Fibroblast of skin of back (primary cell): ENCODE measurements around the gene RASGRF1.

Experiments
- DNase-seq: peaks from one replicate; pipeline ENCODE4 v3.0.0-alpha.2; 2013

Gene RASGRF1

DNA sequence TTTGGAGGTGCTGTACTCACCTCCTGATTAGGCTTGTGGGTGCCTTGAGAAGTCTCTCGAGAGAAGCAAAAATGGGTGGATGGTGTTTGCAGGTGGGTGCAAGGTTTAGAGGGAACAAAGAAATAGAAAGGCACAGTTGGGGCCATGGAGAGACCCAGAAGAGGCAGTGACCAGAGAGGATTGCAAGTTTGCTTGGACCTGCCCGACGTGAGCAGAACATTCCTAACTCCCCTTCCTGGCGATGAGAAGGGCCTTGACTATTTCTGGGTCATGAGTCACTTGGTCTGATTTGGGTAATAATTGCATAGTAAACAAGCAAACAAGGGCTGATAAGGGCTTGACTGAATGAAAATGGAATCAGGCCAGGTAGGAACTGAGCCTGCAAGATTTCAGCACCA is 138.7 kb downstream of the RASGRF1 start:
- DNase-seq = no peak

DNA sequence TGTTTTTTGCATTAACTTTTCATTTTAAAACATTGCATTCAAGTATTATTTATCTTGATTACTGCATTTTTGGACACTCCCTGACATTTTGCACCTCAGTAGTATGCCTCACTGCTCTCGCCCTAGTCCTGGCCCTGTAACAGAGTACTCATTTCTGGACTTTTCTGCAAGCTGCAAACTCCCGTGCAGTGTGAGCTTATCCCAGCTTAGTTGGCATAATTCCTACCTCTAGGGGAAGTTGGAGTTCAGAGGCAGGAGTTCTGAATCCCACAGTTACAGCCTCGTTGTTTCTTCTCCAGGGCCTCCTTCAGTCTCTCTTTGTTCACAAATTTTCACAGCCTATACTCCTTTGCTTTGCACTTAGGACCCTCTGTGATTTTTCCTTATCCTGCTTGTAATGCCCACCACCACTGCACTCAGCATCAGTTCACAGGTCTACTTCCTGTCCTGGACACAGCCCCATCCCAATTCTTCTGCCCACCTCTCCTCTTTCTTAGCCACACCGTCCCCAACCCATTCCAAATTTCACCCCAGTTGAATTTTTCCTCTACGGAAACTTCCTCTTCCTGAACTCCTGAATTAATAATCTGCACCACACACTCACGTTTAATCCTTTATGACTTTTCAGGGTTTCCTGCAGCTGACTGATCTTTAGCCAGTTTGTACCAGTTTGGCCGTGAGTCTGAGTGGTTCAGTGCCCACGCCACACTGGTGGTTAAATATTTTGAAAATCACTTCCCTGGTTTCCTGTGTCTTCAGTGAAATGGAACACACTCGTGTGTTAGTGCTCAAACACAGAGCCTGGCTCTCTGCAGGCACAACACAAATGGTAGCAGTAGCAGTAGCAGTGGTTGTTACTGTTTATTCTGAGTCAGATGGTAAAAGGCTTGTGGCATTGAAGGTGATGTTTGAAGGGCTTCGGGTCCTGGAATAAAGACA is 139.4 kb downstream of the RASGRF1 start:
- DNase-seq = no peak

DNA sequence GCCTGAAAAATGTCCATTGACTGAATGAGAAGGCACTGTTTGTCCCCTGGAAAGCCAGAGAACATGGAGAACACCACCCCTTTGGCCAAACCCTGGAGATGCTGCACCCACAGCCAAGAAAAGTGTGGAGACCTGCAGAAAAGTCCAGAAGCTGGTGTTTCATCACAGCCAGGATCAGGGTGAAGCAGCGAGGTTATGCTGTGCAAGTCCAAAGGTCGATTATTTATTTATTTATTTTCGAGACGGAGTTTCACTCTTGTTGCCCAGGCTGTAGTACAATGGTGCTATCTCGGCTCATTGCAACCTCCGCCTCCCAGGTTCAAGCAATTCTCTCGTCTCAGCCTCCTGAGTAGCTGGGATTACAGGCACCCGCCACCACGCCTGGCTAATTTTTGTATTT is 140.2 kb downstream of the RASGRF1 start:
- no peak for DNase-seq

DNA sequence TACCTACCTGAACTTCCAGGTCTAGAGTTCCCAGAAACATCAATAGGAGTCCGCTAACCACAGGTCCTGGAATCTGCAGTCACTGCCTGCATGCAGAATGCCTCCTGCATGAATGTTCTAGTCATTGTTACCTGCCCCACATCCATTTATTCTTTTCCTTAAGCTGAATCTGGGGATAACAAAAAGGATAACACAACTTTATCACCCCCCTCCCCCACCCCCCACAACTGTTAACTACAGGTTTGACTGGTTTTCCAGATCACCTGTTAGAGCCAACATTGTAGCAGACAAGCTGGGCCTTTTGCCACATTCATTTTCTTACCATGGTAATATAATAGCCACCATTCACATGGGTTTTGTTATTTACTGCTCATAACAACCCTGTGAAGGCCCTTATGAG is 141.1 kb downstream of the RASGRF1 start:
- DNase-seq = no peak

DNA sequence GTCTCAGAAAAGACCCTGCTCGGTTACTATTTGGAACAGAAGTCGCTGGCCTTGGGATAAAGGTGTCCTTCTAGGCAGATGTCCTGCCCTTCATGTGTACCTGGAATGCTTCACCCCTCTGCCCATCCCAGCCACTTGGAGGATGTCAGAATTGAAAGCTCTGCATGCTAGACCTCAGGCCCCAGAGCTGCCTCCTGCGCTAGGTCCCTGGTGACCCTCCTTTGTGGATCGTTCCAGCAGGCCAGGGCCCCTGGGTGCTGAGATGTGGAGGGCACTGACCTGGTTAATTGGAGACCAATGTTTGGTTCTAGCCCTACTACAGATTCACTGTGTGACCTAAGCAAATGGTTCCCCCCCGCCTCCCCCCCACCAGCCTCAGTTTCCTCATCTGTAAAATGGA is 143.1 kb downstream of the RASGRF1 start:
- DNase-seq = no peak

DNA sequence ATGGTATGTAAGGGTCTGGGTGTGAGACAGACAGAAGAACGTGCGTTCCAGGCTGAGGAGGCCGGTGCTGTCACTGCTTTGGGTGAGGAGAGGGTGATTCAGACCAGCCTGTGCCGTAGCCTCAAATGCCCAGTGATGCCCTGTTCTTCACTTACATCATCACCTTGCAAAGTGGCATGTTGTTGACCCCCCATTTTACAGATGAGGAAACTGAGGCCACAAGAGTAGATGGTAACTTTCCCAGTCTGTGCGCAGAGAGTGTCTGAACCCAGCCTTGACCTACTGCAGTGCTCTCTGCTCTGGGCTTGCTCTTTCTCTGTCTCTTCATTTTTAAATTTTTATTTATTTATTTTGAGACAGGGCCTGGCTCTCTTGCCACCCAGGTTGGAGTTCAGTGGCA is 144.1 kb downstream of the RASGRF1 start:
- no peak for DNase-seq

- DNase-seq = peak; percentile 43
Observed at GRCh38 chr15:78944669-78945407, 145.7 kb downstream of the RASGRF1 start, which contains the start of gene CTSH. Gene CTSH, minus strand, starts transcription at chr15:78945046. Its CDS starts 65 bp downstream, at chr15:78944981.

DNA sequence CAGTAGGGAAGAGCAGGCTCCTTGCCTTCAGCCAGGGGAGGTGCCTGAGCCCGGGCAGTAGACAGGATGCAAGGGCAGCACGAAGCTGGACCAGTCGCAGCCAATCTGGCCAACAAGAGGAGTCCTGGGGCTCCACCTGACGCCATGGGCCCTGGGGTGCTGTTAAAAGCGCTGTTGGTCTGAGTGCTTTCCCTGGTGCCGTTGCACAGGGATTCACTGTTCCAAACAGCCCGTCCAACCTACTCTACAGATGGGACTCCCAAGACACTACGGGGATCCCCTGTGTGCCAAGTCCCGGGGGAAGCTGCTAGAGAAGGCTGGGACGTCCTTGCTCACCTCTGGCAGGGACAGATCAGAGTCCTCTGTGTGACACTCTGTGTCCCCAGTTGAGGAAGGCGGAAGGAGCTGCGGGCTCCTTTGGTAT is 146.4 kb downstream of the RASGRF1 start:
- no peak for DNase-seq

- no peak for DNase-seq
Observed at GRCh38 chr15:78943692-78944091, 146.9 kb downstream of the RASGRF1 start.

- DNase-seq = no peak
Observed at GRCh38 chr15:78942741-78943140, 147.8 kb downstream of the RASGRF1 start.

DNA sequence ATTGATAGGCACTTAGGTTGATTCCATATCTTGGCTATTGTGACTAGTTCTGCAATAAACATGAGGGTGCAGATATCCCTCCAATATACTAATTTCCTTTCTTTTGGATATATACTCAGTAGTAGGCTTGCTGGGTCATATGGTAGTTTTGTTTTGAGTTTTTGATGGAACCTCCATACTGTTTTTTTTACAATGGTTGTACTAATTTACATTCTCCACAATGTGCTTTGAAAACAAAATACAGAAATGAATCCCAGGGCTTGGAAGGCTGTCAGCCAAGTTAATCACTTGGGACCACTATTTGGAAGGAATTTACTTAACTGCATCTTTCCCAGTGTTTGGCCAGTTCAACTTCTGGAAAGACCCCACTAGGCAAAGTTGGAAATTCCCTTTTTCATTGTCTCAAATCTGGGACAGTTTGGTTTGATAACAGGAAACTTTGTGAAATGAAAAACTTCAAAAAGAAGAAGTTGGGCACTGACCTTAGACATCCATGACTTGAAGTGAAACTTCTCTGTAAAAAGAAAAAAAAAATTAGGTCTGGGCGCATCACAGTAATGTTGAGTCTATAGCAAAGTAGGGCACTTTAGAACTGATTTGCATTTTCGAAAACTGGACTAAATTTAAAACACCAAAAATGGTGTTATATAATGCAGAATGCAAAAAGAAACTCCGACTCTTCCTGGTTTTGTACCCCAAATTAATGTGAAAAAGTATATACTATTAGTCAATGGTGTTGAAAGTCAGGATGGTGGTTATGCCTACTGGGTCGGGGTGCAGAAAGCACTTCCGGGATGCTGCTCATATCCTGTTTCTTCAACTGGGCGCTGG is 151.7 kb downstream of the RASGRF1 start:
- no peak for DNase-seq

DNA sequence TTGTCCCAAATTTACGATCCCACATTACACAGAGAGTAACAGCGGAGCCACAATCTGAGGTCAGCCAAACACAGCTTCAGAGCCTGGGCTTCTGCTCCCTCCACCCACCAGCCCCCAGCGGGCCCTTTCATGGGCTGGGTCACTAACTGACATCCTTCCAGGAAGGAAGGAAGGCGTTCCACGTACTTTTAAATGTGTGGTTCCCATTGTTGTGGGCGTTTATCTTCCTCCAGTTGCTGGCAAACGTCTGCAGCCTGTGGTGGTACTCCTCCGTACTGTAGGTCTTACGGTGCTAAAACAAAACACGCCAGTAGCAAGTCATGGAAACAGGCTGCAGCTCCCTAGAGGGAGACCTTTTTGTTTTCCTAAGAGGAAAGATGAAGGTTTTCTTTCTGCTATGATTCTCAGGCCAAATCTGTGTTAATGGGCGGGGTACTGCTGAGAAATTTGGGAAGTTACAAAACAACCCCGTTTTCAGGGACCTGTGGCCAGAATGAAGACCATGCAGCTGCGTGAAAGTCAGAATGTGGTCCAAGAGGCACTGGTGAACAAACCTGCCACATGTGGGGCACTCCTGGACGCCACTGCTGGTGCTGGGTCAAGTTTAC is 153.3 kb downstream of the RASGRF1 start:
- DNase-seq = no peak

DNA sequence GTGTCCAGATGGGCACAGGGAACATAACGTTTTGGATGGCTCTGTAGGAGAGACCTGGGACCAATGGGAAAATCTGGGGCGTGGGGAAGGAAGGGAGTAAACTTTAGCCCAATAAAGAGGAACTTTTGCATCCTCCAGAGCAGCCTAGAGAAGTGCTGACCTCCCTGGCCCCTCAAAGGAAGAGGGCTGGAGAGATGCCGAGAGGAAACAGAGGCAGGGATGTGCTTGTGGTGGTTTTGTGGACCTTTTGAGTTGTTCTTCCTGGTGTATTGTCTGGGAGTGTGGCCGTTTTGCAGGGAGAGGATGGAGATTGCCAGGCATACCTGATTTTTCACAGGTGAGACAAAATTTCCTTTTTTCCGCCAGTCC is 155.9 kb downstream of the RASGRF1 start:
- no peak for DNase-seq

DNA sequence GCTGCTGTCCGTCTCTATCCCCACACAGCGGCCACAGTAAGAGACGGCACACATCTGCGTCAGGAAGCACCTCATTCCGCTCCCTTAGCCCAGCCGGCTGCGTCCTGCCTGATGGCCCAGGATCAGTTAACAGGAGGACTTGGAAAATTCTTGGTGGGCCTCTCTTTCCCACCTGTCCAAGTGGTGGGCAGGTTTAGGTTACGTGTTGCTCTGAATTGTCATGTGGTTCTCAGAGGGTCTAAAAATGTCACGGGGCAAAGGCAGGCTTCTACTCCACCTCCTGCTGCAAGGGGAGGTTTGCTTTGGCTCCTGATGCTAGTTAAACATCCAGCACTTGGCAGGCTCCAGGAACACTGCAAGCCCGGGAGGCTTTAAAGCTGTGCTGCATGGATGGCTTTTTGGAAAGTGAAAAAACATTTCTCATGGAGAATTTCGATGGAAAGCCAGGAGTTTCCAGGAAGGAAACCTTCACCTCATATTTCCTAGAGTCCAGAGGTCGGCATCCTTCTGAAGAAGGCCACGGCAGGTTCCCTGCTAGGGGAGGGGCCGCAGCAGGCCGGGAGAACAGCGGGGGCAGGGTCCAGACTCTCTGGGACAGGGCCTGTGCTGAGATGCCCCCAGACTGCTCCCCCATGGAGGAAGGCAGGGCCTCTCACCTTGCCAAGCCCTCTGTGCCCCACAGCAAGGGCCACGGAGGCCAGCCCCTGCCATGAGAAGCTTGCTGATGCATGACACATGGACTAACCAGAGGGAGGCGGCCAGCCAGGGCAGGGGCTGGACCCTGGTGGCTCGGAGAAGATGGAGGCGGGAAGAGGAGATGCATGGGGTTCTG is 156.5 kb downstream of the RASGRF1 start:
- no peak for DNase-seq

DNA sequence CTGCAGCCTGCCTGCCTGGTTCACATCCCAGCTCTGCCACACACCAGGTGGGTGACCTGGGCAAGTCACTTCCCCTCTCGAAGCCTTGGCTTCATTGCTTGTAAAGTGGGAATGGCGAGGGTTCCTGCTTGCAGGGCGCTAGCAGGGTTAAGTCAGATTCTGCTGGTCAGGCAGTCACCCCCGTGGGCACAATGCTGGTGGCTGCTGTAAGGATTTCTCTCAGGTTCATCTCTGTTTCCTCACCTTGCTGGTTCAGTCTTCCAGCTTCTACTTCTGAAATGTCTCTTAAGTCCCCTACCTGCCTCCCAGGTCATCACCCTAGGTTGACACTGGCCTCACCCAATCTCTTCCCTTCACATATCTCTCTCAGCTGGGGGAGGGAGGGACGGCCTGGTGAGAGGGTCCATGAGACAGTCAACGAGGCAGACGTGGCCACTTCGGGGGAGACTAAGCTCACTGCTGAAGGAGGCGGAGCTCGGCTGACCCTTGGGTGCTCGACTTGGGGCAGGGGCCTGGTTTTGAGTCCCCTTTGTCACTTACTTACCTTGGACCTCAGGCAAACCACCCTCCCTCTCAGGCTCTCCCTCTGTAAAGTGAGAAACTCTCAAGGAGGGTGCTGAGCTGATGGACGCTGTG is 157.3 kb downstream of the RASGRF1 start:
- no peak for DNase-seq

- no peak for DNase-seq
Observed at GRCh38 chr15:78932258-78932808, 158.2 kb downstream of the RASGRF1 start.

DNA sequence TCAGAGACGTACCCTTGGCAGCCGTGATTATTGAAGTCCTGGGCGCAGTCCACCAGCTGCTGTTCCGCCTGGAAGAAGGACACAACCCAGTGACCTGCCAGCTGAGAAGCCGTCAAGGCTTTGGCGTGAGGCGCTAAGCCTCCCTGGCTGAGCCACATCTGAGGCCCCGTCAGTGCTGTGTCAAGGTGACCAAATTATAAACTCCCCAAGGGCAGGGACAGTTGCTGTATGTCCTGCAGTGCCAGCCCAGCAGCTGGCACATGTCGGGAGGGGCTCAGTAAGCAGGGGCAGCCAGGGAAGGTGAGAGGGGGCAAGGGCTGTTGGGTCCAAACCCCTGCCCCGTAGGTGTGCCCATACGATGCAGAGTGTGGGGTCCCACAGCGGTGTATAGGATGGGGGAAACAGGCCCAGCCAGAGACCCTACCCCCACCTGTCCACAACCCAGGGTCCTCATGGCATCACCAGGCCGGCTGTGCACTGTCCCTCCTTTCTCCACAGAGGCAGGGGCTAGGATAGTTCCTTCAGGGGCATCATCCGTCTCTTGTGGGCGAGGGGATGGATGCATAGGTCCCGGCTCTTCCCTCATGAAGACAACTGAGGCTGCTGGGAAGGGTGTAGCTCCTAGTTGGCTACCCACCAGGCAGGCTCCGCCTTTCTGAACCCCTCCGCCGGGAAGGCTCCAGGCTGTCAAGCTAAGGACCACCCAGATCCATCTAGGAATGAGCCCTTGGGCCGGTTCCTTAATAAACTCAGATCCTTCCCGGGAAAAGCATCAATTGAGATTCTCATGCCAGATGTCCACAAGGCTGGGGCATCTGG is 158.9 kb downstream of the RASGRF1 start:
- no peak for DNase-seq

DNA sequence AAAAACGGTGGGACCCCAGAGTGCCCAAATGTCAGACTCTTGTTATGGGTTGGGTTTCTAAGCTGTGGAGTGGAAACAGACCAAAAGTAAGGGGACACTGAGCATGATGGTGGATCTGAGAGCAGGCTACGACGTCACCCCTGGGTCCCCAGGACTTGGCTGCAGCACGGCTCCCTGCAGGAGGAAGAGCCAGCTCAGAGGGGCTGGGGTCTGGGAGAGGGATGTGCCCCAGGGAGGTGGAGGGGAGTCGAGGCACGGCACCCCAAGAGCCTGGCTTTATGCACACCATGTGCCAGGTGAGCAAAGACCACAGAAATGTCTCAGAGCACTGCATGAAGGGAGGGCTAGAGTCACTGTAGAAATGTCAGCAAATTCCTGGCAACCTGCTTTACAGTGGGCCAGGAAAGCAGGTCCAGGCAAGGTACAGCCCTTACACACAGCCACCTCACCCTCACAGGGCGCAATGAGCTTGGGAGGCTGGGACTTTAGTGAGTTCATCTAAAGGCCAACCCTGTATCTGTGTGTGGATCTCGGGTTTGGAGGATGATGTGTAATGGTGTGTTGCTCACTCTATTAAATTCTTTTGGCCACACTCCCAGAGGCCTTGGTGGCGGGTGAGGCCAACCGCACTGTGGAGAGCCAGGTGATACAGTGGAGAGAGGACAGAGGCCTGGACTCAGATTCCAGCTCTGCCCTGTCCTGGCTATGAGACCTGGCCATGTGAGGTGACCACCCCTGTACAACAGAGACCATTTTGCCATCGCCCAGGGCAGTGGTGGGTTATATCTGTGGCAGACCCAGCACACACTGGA is 159.8 kb downstream of the RASGRF1 start:
- DNase-seq = peak; percentile 75
